CD4-positive, alpha-beta T cell treated with Interleukin-10 for 1 hour (primary cell): ENCODE results near the gene EXOSC2.
A peak's percentile ranks its signal among the peaks of the same experiment; 100 is the strongest.

ENCODE experiments used
- DNase-seq: peaks from one replicate; pipeline ENCODE4 v3.0.0-alpha.2; 2020

The EXOSC2 gene

GRCh38 chr9:130693426-130694191 is at the start of gene EXOSC2:
Gene EXOSC2 (plus strand): TSS chr9:130693780. CDS start chr9:130693792, 12 bp downstream.
- DNase-seq = peak; percentile 99

- DNase-seq = no peak
Measured at GRCh38 chr9:130651221-130651620, 42.4 kb upstream of the EXOSC2 start.

GRCh38 chr9:130651752-130652151 is 41.8 kb upstream of the EXOSC2 start:
- no peak for DNase-seq

- DNase-seq = no peak
Measured at GRCh38 chr9:130654879-130655278, 38.7 kb upstream of the EXOSC2 start.

- no peak for DNase-seq
Measured at GRCh38 chr9:130658893-130659698, 34.5 kb upstream of the EXOSC2 start.

- DNase-seq = no peak
Measured at GRCh38 chr9:130659699-130660248, 33.8 kb upstream of the EXOSC2 start.

GRCh38 chr9:130660326-130660682 is 33.3 kb upstream of the EXOSC2 start:
- no peak for DNase-seq

- DNase-seq = no peak
Measured at GRCh38 chr9:130660683-130661450, 32.7 kb upstream of the EXOSC2 start.

GRCh38 chr9:130661451-130662098 is 32.0 kb upstream of the EXOSC2 start:
- DNase-seq = no peak

GRCh38 chr9:130662099-130662969 is 31.2 kb upstream of the EXOSC2 start:
- DNase-seq = no peak

GRCh38 chr9:130662970-130663257 is 30.7 kb upstream of the EXOSC2 start:
- DNase-seq = no peak

GRCh38 chr9:130663258-130663976 is 30.2 kb upstream of the EXOSC2 start:
- DNase-seq = no peak

- no peak for DNase-seq
Measured at GRCh38 chr9:130663977-130664250, 29.7 kb upstream of the EXOSC2 start.

GRCh38 chr9:130664251-130665028 is 29.1 kb upstream of the EXOSC2 start, which contains the start of gene PRDM12:
Gene PRDM12 (plus strand): TSS chr9:130664594. CDS start chr9:130664654, 60 bp downstream.
- no peak for DNase-seq

GRCh38 chr9:130665029-130665430 is 28.6 kb upstream of the EXOSC2 start:
- DNase-seq = no peak

GRCh38 chr9:130665431-130666392 is 27.9 kb upstream of the EXOSC2 start:
- DNase-seq = no peak

GRCh38 chr9:130666393-130667119 is 27.0 kb upstream of the EXOSC2 start:
- no peak for DNase-seq

- DNase-seq = no peak
Measured at GRCh38 chr9:130667120-130667435, 26.5 kb upstream of the EXOSC2 start.

GRCh38 chr9:130668196-130668595 is 25.4 kb upstream of the EXOSC2 start:
- DNase-seq = no peak
